Measurements from ENCODE around the gene TMTC4.
"Not testable (repeated sequence)": the region's sequence is repeated elsewhere in the genome, so short reads cannot be mapped to it uniquely, and the experiment has no call there.

The TMTC4 gene

DNA sequence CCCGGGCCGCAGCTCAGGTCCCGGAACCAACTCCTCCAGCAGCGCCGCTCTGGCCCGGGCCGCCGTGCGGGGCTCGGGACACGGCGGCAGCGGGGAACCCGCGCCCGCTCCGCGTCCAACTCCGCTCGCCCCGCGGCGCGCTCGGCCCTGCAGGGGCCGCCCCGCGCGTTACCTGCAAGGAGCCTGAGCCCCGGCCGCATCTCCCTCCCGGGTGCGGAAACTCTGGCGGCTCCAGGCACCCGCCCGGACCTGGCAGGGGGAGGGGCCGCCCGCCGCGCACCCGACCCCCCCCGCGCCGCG is at the start of gene TMTC4:
TMTC4 (minus strand) TSS at position 224 of the 300 bp plus-strand sequence. CDS start 4,433 bp downstream, outside the sequence.
- DNase-seq, result no peak

- no peak for DNase-seq
Measured at GRCh38 chr13:100722517-100722916, 47.9 kb upstream of the TMTC4 start.

DNA sequence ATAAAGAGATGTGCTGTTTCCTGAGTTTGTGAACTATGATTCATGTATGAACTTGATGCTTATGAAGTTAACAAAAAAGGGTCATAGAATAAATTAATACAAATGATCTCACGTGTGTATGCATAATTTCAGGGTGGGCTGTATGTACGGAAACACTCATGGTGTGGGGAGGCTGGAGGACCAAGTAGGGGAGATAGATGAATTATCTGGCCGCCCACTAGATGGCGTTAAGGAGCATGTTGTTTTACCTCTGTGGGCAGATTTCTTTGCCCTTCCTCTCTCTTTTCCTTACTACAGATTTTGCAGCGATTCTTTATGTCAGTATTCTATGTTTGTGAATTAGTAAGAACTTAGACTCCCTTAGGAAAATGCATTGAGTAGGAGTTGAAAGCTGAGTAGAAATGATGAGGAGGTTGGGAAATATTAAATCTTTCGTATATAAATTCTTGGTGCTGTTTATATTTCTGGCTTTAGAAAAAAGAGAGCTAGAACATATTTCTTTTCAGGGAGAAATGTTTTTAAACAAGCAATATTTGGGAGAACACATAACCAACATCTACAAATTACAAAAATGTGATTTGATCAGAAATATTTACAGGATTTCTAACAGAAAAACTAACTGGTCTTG is 47.4 kb upstream of the TMTC4 start:
- peak; percentile 46 for DNase-seq

- DNase-seq, result no peak
Measured at GRCh38 chr13:100715604-100716003, 41.0 kb upstream of the TMTC4 start.

DNA sequence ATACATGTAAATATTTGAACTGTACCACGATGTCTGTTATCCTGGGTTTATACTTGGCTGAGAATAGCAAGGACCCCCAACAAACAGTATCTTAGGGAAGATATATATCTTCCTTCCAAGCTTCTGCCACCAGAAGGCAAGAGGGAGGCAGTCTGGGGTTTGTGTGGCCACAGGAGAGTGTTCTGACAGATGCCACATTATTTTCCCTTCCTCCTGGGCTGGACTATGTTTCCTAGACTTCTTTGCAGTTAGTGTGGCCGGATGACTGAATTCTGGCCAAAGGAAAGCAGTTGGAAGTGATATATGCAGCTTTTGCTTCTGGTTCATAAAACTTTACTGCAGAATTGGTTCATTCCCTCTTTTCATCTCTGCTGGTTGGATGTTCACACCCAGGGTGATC is 39.9 kb upstream of the TMTC4 start:
- no peak for DNase-seq

- DNase-seq, result no peak
Measured at GRCh38 chr13:100710176-100710575, 35.6 kb upstream of the TMTC4 start.

DNA sequence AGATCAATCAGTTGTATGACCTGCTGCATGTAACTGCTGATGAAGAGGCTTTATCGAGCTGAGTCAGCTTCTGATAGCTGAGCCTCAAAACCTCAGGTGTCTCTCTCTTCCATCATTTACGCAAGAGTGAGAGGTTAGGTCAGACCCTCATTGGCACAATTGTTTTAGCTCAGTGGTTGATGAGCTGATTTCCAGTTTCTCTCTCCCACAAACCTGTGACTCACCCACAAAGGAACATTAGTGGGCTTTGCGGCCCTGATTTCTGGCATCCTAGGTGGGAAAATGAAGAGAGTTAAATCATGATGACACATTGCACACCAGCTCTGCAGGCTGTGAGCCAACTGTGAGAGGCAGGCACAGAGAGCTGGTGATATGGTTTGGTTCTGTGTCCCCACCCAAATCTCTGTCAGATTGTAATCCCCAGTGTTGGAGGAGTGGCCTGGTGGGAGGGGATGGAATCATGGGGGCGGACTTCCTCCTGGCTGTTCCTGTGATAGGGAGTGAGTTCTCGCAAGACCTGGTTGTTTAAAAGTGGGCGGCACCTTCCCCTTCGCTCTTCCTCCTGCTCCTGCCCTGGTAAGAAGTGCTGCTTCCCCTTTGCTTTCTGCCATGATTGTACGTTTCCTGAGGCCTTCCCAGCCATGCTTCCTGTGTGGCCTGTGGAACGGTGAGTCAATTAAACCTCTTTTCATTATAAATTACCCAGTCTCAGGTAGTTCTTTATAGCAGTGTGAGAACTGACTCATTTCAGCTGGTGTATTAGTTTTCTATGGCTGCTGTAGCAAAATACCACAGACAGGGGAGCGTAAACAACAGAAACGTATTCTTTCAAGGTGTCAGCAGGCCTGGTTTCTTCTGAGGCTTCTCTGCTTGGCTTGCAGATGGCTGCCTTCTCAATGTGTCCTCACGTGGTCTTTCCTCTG is 33.5 kb upstream of the TMTC4 start:
- DNase-seq, result peak; percentile 37

DNA sequence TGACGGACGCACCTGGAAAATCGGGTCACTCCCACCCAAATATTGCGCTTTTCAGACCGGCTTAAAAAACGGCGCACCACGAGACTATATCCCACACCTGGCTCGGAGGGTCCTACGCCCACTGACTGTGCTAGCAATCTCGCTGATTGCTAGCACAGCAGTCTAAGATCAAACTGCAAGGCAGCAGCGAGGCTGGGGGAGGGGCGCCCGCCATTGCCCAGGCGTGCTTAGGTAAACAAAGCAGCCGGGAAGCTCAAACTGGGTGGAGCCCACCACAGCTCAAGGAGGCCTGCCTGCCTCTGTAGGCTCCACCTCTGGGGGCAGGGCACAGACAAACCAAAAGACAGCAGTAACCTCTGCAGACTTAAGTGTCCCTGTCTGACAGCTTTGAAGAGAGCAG is 23.7 kb upstream of the TMTC4 start:
- not testable (repeated sequence) for DNase-seq

DNA sequence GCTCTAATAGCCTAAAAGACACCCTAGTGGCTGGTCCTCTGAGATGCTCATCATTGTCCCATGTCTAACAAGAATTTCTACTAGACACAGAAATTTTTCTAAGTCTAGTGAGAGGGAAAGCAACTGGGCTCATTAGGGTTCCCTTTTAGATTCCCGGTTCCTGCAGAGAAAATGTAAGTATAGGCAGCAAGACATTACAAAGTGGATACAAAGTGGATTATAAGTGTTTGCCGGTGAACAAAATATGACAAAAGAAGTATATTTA is 20.8 kb upstream of the TMTC4 start:
- DNase-seq, result no peak

DNA sequence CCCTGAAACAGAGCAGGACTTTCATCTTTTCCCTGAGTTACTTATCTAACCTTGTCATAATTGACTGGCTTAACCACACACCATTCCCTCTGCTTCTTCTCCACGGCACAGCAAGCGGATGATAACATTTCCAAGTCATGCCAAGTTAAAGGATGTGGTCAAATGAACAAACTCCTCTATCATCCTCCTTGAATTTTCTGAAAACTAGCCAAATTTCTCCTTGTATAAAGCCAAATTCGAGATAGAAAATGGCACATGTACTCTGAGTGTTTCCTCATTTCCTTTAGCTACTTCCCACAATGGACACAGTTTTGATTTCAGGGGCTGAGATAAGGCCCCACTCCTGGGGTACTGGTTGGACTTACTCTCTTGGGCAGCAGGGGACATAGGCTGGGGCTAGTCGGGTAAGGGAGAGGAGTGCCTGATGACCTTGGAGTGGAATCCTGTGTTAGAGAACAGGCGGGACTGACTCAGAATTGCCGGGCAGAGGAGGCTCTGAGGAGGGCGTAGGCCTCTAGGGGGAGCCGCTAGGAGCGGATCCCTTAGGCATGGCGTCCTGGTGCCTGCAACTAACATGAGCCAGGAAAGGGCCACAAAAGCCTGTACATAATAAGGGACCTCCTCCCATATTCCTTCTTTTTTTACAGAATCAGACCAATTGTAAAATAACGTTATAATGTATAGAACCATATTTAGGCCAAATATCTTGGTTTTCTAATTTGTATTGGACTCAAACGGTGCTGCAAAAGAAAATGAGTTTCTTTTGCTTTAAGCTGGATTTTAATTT is 20.3 kb upstream of the TMTC4 start:
- peak; percentile 44 for DNase-seq

GRCh38 chr13:100689191-100689590 is 14.6 kb upstream of the TMTC4 start:
- no peak for DNase-seq

DNA sequence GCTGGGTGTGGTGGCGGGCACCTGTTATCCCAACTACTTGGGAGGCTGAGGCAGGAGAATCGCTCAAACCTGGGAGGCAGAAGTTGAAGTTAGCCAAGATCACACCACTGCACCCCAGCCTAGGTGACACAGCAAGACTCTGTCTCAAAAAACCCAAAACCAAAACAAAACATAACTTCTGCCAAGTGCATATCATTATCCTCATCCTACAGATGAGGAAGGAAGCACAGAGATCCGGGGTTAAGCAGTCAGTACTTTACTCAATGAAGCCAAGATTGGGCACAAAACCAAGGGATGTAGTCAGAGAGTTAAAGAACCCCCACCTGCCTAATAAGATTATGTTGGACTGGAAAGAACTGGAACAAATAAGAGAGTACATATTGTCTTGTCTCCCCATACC is 5.5 kb upstream of the TMTC4 start:
- no peak for DNase-seq

DNA sequence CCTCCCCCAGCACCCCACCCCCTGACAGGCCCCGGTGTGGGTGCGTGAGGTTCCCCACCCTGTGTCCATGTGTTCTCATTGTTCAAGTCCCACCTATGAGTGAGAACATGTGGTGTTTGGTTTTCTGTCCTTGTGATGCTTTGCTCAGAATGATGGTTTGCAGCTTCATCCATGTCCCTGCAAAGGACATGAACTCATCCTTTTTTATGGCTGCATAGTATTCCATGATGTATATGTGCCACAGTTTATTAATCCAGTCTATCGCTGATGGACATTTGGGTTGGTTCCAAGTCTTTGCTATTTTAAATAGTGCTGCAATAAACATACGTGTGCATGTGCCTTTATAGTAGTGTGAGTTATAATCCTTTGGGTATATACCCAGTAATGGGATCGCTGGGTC is 2.5 kb upstream of the TMTC4 start:
- DNase-seq, result not testable (repeated sequence)

DNA sequence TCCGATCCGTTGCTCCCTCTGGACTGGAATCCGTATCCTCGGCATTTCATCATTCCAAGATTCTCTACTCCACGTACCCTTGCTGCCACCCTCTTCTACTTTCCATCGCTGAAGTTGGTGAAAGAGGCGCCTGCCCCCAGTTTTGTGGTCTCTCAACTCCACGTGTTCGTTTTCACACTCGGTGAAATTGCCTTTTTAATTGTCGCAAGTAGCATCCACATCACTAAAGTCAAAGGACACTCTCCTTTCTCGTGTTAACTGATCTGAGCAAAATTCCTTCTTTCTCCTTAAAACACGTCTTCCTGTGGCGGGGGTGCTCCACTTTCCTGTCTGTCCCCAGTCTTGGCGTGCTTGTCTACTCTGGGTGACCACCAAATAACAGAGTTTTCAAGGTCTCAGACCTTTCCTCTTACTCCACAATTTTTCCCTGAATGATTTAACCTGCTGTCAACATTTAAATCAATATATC is 1.1 kb upstream of the TMTC4 start:
- no peak for DNase-seq

GRCh38 chr13:100674872-100675660 is 471 bp upstream of the TMTC4 start:
- DNase-seq, result peak; percentile 98

GRCh38 chr13:100673713-100674571 is 653 bp downstream of the TMTC4 start:
- DNase-seq, result peak; percentile 80

DNA sequence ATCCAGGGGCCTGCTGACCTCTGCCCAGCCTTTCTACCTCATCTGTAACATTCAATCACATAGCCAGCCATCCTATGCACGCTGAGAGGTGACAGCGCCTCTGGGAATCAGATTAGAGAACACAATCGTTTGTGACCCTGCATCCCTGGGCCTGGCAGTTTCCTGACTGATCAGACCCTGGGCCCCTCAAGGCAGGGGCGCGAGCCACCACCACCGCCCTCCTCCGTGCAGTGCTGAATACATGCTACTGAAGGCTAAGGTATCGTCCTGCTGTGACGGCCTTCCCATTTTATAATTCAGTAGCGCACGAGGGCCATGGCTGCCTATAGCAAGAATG is 1.3 kb downstream of the TMTC4 start:
- DNase-seq, result no peak

GRCh38 chr13:100671389-100672182 is 3.0 kb downstream of the TMTC4 start:
- DNase-seq, result no peak

GRCh38 chr13:100668408-100668807 is 6.2 kb downstream of the TMTC4 start:
- DNase-seq, result peak; percentile 51

DNA sequence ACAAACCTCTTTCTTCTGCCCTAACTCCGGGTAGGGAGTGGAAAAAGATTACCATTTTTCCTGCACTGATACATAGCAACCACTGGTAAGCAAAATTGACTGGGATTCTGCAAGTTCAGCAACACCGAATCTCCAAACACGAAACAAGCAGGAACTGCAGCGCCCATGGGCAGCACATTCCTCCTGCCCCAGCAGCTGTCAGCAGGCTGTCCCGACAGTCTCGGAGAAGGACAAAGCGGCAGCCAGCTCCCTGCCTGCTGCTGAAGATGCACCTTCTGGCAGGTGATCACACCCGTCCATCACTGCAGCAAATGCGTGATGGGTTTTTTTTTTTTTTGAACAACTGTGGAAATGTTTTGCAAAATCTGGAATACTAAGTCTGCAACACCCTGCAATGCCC is 6.7 kb downstream of the TMTC4 start:
- no peak for DNase-seq

- peak; percentile 43 for DNase-seq
Measured at GRCh38 chr13:100666124-100666523, 8.5 kb downstream of the TMTC4 start.

All from fibroblast of upper back skin (primary cell).